Upper lobe of left lung (tissue), 4 donors: Measurements from ENCODE around the gene NECAB3.

Source experiments
- CTCF ChIP-seq, 6 experiments: fragments of 450-650 bp in 4 of 6; fragments of 200-600 bp in 2 of 6; sonication (generic) in 2 of 6; IDR thresholded peaks; one replicate each; pipeline ENCODE4 v1.5.1; 2016 to 2019; ENCODE audit warnings: antibody characterized with exemption in 6 of 6
- POLR2A ChIP-seq, 4 donors: fragments of 450-650 bp; IDR thresholded peaks; one replicate each; pipeline ENCODE4 v1.5.1; 2016 to 2017; ENCODE audit warnings: antibody characterized with exemption in 4 of 4, mild to moderate bottlenecking in 2 of 4

DNA sequence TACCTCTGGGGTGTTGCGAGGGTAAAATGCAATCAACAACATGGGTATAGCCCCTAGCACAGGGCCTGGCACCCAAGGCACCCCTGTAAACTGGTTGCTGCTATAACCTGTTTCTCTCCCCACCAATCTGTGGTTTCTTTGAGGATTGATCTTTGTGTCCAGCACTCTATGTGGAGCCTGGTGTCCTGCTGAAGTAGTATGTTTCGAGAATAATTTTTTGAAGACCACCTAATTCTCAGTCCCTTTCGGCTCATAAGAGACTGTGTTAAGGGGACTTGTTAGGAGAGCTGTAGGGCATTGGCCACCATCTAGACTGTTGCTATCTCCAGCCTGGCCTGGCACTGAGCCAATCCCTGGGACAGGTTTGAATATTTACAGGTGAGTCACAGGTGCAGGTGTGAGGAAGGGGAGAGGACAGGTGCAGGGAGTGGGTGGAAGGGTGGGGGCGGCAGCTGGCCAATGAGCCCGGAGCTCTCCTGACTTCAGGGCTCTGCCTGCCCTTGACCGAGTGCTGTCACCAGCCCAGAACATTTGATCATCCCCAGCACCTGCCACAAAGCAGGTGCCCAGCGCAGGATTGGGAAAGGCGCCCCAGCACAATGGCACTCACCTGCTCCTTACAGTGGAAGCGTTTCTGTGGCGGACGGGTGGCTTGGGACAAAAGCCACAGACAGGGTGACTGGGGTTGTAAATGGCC lies 20.2 kb downstream of the NECAB3 start:
- TF ChIP-seq CTCF (IDR thresholded peaks at IDR 0.05) (no peak), POLR2A (IDR thresholded peaks at IDR 0.05) (peak in 1 of 4 donors; percentile 35)
